C4-2B (cell line): ENCODE data around the gene TSHR.

Experiments used
- H3K27ac ChIP-seq: fragments of 450-650 bp; 2 replicates; pipeline ENCODE4 v1.5.1; 2017
- ZFX ChIP-seq: fragments of 450-650 bp; IDR thresholded peaks from 2 replicates; pipeline ENCODE4 v1.6.1; 2017
- TF ChIP-seq, protein P1 (sequence below): fragments of 450-650 bp; conservative IDR thresholded peaks from 2 replicates; pipeline ENCODE4 v1.5.1; 2017; ENCODE audit warnings: mild to moderate bottlenecking

TSHR gene

DNA sequence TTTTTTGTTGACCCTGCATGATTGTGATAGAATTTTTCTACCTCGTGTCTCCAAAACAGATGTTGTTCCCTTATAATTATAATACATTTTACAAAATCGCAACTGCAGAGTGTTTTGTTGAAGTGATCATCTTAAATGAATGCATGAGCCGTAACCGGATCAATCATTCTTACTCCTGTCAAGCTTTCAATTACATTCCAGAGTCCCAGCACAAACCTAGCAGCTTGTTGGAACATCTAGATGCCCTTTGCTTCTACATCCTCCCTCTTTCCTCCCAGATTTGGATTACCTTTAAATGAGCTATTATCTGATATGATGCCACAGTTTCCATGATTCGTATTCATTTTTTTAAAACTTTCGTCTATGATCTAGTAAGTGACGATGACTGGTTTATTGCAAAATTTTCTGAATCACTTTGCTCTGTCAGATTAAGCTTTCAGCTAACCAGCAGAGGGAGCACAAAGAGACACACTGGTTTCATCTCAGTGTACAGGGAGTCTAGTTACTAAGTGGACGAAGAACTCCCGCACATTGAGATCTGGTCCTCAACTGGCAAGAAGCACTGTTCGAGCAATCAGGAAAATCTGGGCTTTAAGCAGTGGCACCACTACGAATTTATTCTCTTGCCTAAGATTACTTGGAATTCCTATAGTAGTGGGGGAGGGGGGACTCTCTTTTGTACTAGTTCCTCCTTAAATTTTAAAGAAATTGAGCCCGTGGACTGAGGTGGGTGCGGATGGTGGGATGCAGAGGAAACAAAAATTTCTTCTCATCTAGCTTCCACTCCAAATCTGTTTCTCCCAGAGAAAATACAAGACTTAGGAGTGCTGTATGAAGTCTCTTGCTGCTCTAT, 40.9 kb downstream of the TSHR start:
- TF ChIP-seq, protein P1, sequence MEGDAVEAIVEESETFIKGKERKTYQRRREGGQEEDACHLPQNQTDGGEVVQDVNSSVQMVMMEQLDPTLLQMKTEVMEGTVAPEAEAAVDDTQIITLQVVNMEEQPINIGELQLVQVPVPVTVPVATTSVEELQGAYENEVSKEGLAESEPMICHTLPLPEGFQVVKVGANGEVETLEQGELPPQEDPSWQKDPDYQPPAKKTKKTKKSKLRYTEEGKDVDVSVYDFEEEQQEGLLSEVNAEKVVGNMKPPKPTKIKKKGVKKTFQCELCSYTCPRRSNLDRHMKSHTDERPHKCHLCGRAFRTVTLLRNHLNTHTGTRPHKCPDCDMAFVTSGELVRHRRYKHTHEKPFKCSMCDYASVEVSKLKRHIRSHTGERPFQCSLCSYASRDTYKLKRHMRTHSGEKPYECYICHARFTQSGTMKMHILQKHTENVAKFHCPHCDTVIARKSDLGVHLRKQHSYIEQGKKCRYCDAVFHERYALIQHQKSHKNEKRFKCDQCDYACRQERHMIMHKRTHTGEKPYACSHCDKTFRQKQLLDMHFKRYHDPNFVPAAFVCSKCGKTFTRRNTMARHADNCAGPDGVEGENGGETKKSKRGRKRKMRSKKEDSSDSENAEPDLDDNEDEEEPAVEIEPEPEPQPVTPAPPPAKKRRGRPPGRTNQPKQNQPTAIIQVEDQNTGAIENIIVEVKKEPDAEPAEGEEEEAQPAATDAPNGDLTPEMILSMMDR: peak; percentile 84
- TF ChIP-seq ZFX: no peak
- no peak overlapping the region for H3K27ac ChIP-seq

GRCh38 chr14:81001447-81001846, 46.0 kb downstream of the TSHR start:
- TF ChIP-seq ZFX: no peak
- TF ChIP-seq, protein P1: no peak
- no peak overlapping the region for H3K27ac ChIP-seq

GRCh38 chr14:81004575-81004974, 49.2 kb downstream of the TSHR start:
- TF ChIP-seq, protein P1: no peak
- TF ChIP-seq ZFX: no peak

GRCh38 chr14:81005540-81006228, 50.3 kb downstream of the TSHR start:
- no peak overlapping the region for H3K27ac ChIP-seq
- no peak for TF ChIP-seq ZFX
- TF ChIP-seq, protein P1: no peak

More at GRCh38 chr14:81004575-81004974, 49.2 kb downstream of the TSHR start:
- H3K27ac ChIP-seq: no peak overlapping the region

DNA sequence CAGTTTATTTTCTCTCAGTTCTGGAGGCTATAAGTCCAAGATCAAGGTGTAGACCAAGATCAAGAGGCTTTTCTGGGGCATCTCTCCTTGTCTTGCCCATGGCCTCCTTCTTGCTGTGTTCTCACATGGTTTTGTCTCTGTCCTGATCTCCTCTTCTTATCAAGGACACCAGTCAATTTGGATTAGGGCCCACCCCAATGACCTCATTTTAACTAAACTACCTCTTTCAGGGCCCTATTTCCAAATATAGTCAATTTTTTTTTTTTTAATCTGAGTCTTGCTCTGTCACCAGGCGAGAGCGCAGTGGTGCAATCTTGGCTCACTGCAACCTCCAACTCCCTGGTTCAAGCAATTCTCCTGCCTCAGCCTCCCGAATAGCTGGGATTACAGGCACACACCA, 50.8 kb downstream of the TSHR start:
- no peak for TF ChIP-seq ZFX
- TF ChIP-seq, protein P1: no peak
- no peak overlapping the region for H3K27ac ChIP-seq

DNA sequence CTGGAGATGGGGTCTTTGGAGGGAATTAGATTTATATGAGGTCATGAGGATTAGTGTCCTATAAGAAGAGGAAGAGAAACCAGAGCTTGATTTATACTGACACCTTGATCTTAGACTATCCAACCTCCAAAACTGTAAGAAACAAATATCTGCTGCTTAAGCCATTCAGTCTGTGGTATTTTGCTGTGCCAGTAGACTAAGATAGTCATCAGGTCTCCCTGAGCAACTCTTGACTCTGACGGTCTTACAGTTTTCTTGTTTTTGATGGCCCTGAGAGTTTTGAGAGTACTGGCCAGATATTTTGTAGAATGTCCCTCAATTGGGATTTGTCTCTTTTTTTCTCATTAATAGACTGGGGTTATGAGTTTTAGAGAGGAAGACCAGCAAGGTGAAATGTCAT, 51.7 kb downstream of the TSHR start:
- TF ChIP-seq ZFX: no peak
- TF ChIP-seq, protein P1: no peak
- H3K27ac ChIP-seq: no peak overlapping the region

GRCh38 chr14:81009346-81009745, 53.9 kb downstream of the TSHR start:
- H3K27ac ChIP-seq: no peak overlapping the region
- TF ChIP-seq ZFX: no peak
- TF ChIP-seq, protein P1: no peak
